MG63 (cell line): ENCODE results near the gene FNBP1L. TPM values are rescaled to one million over a fixed set of nuclear protein-coding genes. Genes with fewer than 3 reads are reported as not detected.

Experiments used
- DNase-seq: peaks from one replicate; pipeline ENCODE4 v3.0.0-alpha.2; 2020
- H3K27me3 ChIP-seq: fragments of 250-450 bp; sonication (Bioruptor Pico); 2 replicates; pipeline ENCODE4 v1.5.1; 2020; ENCODE audit warnings: mild to moderate bottlenecking, moderate library complexity
- H3K36me3 ChIP-seq: fragments of 250-450 bp; sonication (Bioruptor Pico); 2 replicates; pipeline ENCODE4 v1.5.1; 2020; ENCODE audit warnings: mild to moderate bottlenecking, moderate library complexity
- H3K4me3 ChIP-seq: fragments of 250-450 bp; sonication (Bioruptor Pico); 2 replicates; pipeline ENCODE4 v1.5.1; 2020; ENCODE audit warnings: mild to moderate bottlenecking, moderate library complexity
- H3K9me3 ChIP-seq: fragments of 250-450 bp; sonication (Bioruptor Pico); 2 replicates; pipeline ENCODE4 v1.5.1; 2020; ENCODE audit warnings: mild to moderate bottlenecking, moderate library complexity
- total RNA-seq: library from RNA; depleted of rRNA; stranded (reverse); fragments of >200 nt; shearing (Covaris generic); gene quantifications from 2 replicates; pipeline ENCODE4 v1.2.3, GENCODE V29; 2014; ENCODE audit warnings: low replicate concordance; rRNA removed

Gene FNBP1L
- total RNA-seq, 1 experiment from 2014 or later = 1.5 TPM

DNA sequence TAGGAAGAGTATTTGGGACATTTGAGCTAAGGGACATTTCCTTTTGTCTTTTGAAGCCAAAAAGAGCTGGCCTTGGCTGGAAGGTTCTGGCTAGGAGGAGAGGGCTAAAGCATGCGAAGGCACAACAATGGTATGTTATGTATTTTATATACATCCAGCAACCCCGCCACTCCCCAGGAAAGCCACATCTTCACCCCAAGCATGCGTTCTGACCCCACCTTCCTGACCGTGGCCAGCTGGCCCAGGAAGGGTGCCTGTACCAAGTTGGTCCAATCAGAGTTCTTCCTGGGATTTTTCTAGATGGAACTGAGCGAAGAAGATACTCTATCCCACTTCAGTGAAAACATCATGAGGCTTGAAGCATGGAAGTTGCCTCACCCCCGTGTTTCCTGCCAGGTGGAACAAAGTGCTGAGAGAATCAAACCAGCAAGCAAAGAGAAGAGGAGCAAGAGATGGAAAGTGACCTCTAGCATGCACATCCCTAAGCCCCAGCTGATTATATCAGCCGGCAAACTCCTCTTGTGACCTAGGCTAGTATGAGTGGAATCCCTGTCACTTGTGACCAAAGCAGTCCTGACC, 151.0 kb downstream of the FNBP1L start:
- DNase-seq = no peak
- Histone ChIP-seq H3K27me3 (no peaks in the 10 kb centered on the region), H3K9me3 (no peaks in the 10 kb centered on the region), H3K36me3 (no peaks in the 10 kb centered on the region; the same call in 1 of the 2 replicates), H3K4me3 (no peak overlapping the region)

DNA sequence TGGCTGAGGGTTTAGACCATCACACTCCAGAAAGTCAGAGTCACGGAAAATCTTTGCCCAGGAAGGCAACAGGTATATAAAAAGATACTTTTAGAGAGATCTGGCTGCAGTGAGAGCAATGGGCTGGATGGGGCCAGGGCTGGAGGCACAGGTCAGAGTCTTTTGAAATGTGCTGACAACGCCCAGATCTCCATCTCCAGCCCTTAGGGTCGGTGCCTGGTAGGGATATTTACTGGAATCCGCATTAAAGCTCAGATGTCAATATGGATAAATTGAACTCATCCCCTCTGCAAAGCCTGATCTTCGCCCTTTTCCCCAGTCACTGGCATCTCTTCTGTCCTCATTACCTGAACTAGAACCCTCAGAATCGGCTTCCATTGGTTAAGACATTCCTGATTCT, 151.6 kb downstream of the FNBP1L start:
- no peaks in the 10 kb centered on the region for H3K27me3 ChIP-seq
- no peaks in the 10 kb centered on the region for H3K9me3 ChIP-seq
- H3K36me3 ChIP-seq = no peaks in the 10 kb centered on the region; the same call in 1 of the 2 replicates
- no peak overlapping the region for H3K4me3 ChIP-seq
- DNase-seq = no peak

DNA sequence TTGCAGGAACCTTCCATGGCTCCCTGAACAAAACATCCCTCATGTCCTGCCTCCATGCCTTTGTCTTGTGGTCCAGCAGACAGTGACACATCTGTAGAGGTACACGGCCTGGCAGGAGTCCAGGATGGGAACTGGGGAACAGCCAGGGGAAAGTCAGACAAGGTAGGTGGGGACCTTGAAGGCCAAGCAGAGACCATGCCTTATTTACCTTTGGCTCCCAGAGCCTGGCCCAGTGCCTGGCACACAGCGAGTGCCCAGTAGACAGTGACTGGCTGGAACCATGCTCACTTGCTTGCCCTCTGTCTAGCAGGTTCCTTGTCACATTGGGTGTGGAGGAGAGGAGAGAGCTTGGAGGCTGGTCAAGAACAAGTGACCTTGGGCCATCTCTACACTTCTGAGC, 152.7 kb downstream of the FNBP1L start:
- Histone ChIP-seq H3K9me3 (no peaks in the 10 kb centered on the region), H3K4me3 (no peak overlapping the region), H3K27me3 (no peaks in the 10 kb centered on the region), H3K36me3 (no peaks in the 10 kb centered on the region; the same call in 1 of the 2 replicates)
- DNase-seq = no peak

- Histone ChIP-seq H3K36me3 (no peaks in the 10 kb centered on the region), H3K27me3 (no peaks in the 10 kb centered on the region), H3K4me3 (no peak overlapping the region), H3K9me3 (no peaks in the 10 kb centered on the region)
- no peak for DNase-seq
Observed at GRCh38 chr1:93601686-93602085, 153.8 kb downstream of the FNBP1L start.

DNA sequence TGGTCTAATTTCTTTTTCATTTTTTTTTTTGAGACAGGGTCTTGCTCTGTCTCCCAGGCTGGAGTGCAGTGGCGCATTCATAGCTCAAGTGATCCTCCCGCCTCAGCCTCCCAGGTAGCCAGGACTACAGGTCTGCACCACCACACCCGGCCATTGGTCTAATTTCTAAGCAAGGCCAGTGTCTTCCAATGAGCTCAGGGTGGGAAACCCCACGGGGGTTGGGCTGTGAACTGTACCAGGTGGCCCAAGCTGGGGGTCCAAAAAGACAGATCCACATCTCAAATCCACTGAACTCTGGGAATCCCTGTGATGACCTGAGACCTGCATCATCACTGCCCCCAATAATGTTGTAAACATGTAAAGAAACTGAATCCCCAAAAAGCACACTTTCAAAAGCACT, 154.2 kb downstream of the FNBP1L start:
- DNase-seq = no peak
- Histone ChIP-seq H3K9me3 (no peaks in the 10 kb centered on the region), H3K36me3 (no peaks in the 10 kb centered on the region), H3K4me3 (no peak overlapping the region), H3K27me3 (no peaks in the 10 kb centered on the region)

DNA sequence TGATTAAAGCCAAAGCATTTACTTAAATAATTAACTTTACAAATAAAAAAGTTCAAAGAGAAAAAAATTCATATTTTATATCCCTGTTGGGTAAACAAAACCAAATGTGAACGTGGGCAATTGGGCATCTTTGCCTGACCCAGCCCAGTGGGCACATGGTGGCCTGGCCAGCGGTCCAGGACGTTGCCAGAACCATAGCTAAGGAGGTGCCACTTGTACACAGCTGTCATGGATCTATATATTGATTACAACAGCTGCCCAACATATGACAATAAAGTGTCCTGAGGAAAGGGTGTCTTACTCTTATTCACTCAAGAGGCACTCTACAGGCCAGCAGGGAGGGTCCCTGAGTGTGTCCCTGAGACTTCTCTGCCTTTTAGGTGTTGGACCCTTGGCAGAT, 155.2 kb downstream of the FNBP1L start:
- no peak for DNase-seq
- no peaks in the 10 kb centered on the region for H3K27me3 ChIP-seq
- no peak overlapping the region for H3K4me3 ChIP-seq
- no peaks in the 10 kb centered on the region for H3K36me3 ChIP-seq
- H3K9me3 ChIP-seq = no peaks in the 10 kb centered on the region

- no peaks in the 10 kb centered on the region for H3K27me3 ChIP-seq
Observed at GRCh38 chr1:93603601-93604000, 155.7 kb downstream of the FNBP1L start.

More at GRCh38 chr1:93603601-93604000, 155.7 kb downstream of the FNBP1L start:
- H3K36me3 ChIP-seq = no peaks in the 10 kb centered on the region
- H3K9me3 ChIP-seq = no peaks in the 10 kb centered on the region
- H3K4me3 ChIP-seq = no peak overlapping the region
- no peak for DNase-seq

Other genes starting within 250 kb of the FNBP1L start
- gene DR1, start 102.2 kb upstream of the FNBP1L start, total RNA-seq = 50.0 and 79.3 TPM in 2 replicates
- gene BCAR3, start 233.7 kb downstream of the FNBP1L start, total RNA-seq = 21.2 and 26.0 TPM in 2 replicates